Osteoblast (primary cell): ENCODE results near the gene RRAS. TPM values are rescaled to one million over a fixed set of nuclear protein-coding genes. Genes with fewer than 3 reads are reported as not detected.

Experiments used
- DNase-seq: peaks from one replicate; pipeline ENCODE4 v3.0.0; 2011; ENCODE audit warnings: low spot score, mixed read lengths; ENCODE audit not compliant: insufficient read length; ENCODE audit errors: missing footprints
- H2AFZ ChIP-seq: 2 replicates; pipeline ENCODE4 v1.6.0; 2011; ENCODE audit warnings: mild to moderate bottlenecking, low read length
- H3K27ac ChIP-seq: 2 replicates; pipeline ENCODE4 v1.5.1; 2011; ENCODE audit warnings: mild to moderate bottlenecking, low read depth, low read length, moderate library complexity
- H3K27me3 ChIP-seq: 2 replicates; pipeline ENCODE4 v1.6.0; 2012; ENCODE audit warnings: mild to moderate bottlenecking, control low read depth, inconsistent platforms, low read length, moderate library complexity; ENCODE audit not compliant: insufficient read depth
- H3K36me3 ChIP-seq: 2 replicates; pipeline ENCODE4 v1.5.1; 2011; ENCODE audit warnings: mild to moderate bottlenecking, low read length, control low read depth, moderate library complexity; ENCODE audit not compliant: insufficient read depth
- H3K4me1 ChIP-seq: 2 replicates; pipeline ENCODE4 v1.5.1; 2011; ENCODE audit warnings: mild to moderate bottlenecking, low read length, control low read depth, moderate library complexity; ENCODE audit not compliant: insufficient read depth
- H3K4me2 ChIP-seq: 2 replicates; pipeline ENCODE4 v1.6.0; 2011; ENCODE audit warnings: mild to moderate bottlenecking, low read length; ENCODE audit not compliant: insufficient read depth
- H3K4me3 ChIP-seq: fragments of 200-600 bp; sonication (generic); 3 replicates; pipeline ENCODE4 v1.5.1; 2012; ENCODE audit warnings: mild to moderate bottlenecking, low read length, inconsistent platforms; ENCODE audit not compliant: insufficient read depth
- H3K79me2 ChIP-seq: 2 replicates; pipeline ENCODE4 v1.6.0; 2012; ENCODE audit warnings: mild to moderate bottlenecking, low read length, control low read depth, inconsistent platforms; ENCODE audit not compliant: insufficient read depth
- H3K9me3 ChIP-seq: 2 replicates; pipeline ENCODE4 v1.5.1; 2011; ENCODE audit warnings: low read depth, low read length, control low read depth
- H4K20me1 ChIP-seq: 2 replicates; pipeline ENCODE4 v1.6.0; 2012; ENCODE audit warnings: mild to moderate bottlenecking, low read length, control low read depth; ENCODE audit not compliant: insufficient read depth
- CTCF ChIP-seq: IDR thresholded peaks from 2 replicates; pipeline ENCODE4 v1.5.1; 2011; ENCODE audit warnings: mild to moderate bottlenecking, low read depth, low read length, moderate library complexity; ENCODE audit errors: extremely low read depth
- total RNA-seq: library from RNA; depleted of rRNA; stranded (reverse); fragments of >200 nt; gene quantifications from 2 replicates; pipeline ENCODE4 v1.2.3, GENCODE V29; 2012

Gene RRAS
- total RNA-seq, 1 donor, result 31.8 TPM

GRCh38 chr19:49667473-49667872, 27.5 kb upstream of the RRAS start:
- Histone ChIP-seq H2AFZ (no peak overlapping the region), H3K4me3 (no peak overlapping the region), H3K4me2 (no peak overlapping the region), H3K27me3 (no peaks in the 10 kb centered on the region), H3K9me3 (no peaks in the 10 kb centered on the region), H3K79me2 (peaks cover 35% of the 10 kb centered on the region), H3K27ac (no peak overlapping the region), H3K36me3 (peaks cover 17% of the 10 kb centered on the region), H4K20me1 (peaks cover 4% of the 10 kb centered on the region), H3K4me1 (peaks cover 17% of the 10 kb centered on the region)
- no peak for DNase-seq
- TF ChIP-seq CTCF, result no peak

GRCh38 chr19:49666120-49666444, 26.1 kb upstream of the RRAS start:
- H3K79me2 ChIP-seq, result peaks cover 35% of the 10 kb centered on the region
- H3K9me3 ChIP-seq, result no peaks in the 10 kb centered on the region
- peaks cover 23% of the 10 kb centered on the region for H3K36me3 ChIP-seq

GRCh38 chr19:49665351-49666119, 25.6 kb upstream of the RRAS start, which contains the start of the genes BCL2L12 and IRF3:
TSS of gene BCL2L12 (plus strand) at chr19:49665933. CDS start at chr19:49666693, 760 bp downstream.
TSS of gene IRF3 (minus strand) at chr19:49665857. CDS start at chr19:49664838, 1,019 bp downstream.
- TF ChIP-seq CTCF, result no peak
- no peaks in the 10 kb centered on the region for H3K9me3 ChIP-seq
- H3K27ac ChIP-seq, result peak within 1 kb of the TSS; percentile 45
- H2AFZ ChIP-seq, result peak within 1 kb of the TSS; percentile 87
- H3K4me2 ChIP-seq, result peak within 1 kb of the TSS; percentile 90
- peaks cover 35% of the 10 kb centered on the region for H3K79me2 ChIP-seq
- H3K27me3 ChIP-seq, result no peaks in the 10 kb centered on the region
- H3K36me3 ChIP-seq, result peaks cover 25% of the 10 kb centered on the region
- peaks cover 4% of the 10 kb centered on the region for H4K20me1 ChIP-seq
- peaks cover 14% of the 10 kb centered on the region for H3K4me1 ChIP-seq
- peak; percentile 100 for DNase-seq
- peak within 1 kb of the TSS; percentile 88 for H3K4me3 ChIP-seq

More at GRCh38 chr19:49666120-49666444, 26.1 kb upstream of the RRAS start:
- peak overlapping the region; percentile 88 for H3K4me3 ChIP-seq
- H3K27me3 ChIP-seq, result no peaks in the 10 kb centered on the region
- peaks cover 4% of the 10 kb centered on the region for H4K20me1 ChIP-seq
- peak overlapping the region; percentile 90 for H3K4me2 ChIP-seq
- H2AFZ ChIP-seq, result peak overlapping the region; percentile 85
- DNase-seq, result peak; percentile 95
- TF ChIP-seq CTCF, result no peak
- peaks cover 14% of the 10 kb centered on the region for H3K4me1 ChIP-seq
- H3K27ac ChIP-seq, result peak overlapping the region; percentile 45

- Histone ChIP-seq H3K36me3 (peaks cover 27% of the 10 kb centered on the region), H3K79me2 (peaks cover 35% of the 10 kb centered on the region), H3K9me3 (no peaks in the 10 kb centered on the region), H2AFZ (peak overlapping the region; percentile 87), H3K4me3 (peak overlapping the region; percentile 88), H3K27me3 (no peaks in the 10 kb centered on the region), H3K27ac (peak overlapping the region; percentile 45), H3K4me2 (peak overlapping the region; percentile 90), H4K20me1 (peaks cover 4% of the 10 kb centered on the region), H3K4me1 (peaks cover 14% of the 10 kb centered on the region)
- no peak for TF ChIP-seq CTCF
- DNase-seq, result no peak
Measured at GRCh38 chr19:49665036-49665350, 25.1 kb upstream of the RRAS start.
